Ovary (tissue), 9 donors: ENCODE measurements around the gene GRK4. TPM values are rescaled to one million over a fixed set of nuclear protein-coding genes. Genes with fewer than 3 reads are reported as not detected.

ENCODE experiments used
- DNase-seq, 5 donors: peaks; one replicate each; pipeline ENCODE4 v3.0.0-alpha.2; 2019 to 2020
- H3K27ac ChIP-seq, 2 donors: fragments of 200-600 bp; one replicate each; pipeline versions ENCODE4 v1.5.1 to v1.8.0; 2019 to 2022
- H3K27me3 ChIP-seq: fragments of 200-600 bp; one replicate; pipeline ENCODE4 v1.8.0; 2022
- H3K36me3 ChIP-seq: fragments of 200-600 bp; sonication (generic); one replicate; pipeline ENCODE4 v1.5.1; 2019
- H3K4me1 ChIP-seq: one replicate; pipeline ENCODE4 v1.8.1; 2013; ENCODE audit warnings: mild to moderate bottlenecking, moderate library complexity; ENCODE audit not compliant: insufficient read depth
- H3K4me3 ChIP-seq: fragments of 200-600 bp; sonication (generic); one replicate; pipeline ENCODE4 v1.5.1; 2017
- H3K9me3 ChIP-seq, 2 donors: fragments of 200-600 bp in 1 of 2; sonication (generic) in 1 of 2; one replicate each; pipeline versions ENCODE4 v1.5.1 to v1.8.1; 2013 to 2019; ENCODE audit warnings: mild to moderate bottlenecking in 1 of 2, moderate library complexity in 1 of 2
- CTCF ChIP-seq, 3 donors: fragments of 450-650 bp in 2 of 3; fragments of 200-600 bp in 1 of 3; IDR thresholded peaks; one replicate each; pipeline versions ENCODE4 v1.5.1 to v1.8.0; 2016 to 2022; ENCODE audit warnings: antibody characterized with exemption in 3 of 3, mild to moderate bottlenecking in 1 of 3
- EP300 ChIP-seq: sonication (generic); formaldehyde crosslinking; IDR thresholded peaks from one replicate; pipeline ENCODE4 v1.6.1; 2017; ENCODE audit warnings: antibody characterized with exemption
- POLR2A ChIP-seq: fragments of 450-650 bp; IDR thresholded peaks from one replicate; pipeline ENCODE4 v1.6.1; 2017; ENCODE audit warnings: antibody characterized with exemption, mild to moderate bottlenecking, moderate library complexity
- whole genome bisulfite sequencing, 3 donors: extraction: QIAGEN DNeasy Blood & Tissue Kit in 1 of 3; methylation state at CpG; one replicate each; pipeline versions ENCODE4 v1.1.5 to v1.1.7; 2013 to 2017; 5-methylcytosine and 5-hydroxymethylcytosine counted together
- intact Hi-C, 4 donors: fragments of 100-400 bp; cut with DNase I; formaldehyde crosslinking; loops; one replicate each; pipeline versions ENCODE4 v1.11.0 to v1.15.1; 2022 to 2023
- polyA plus RNA-seq, 2 donors: library from polyadenylated mRNA; stranded (reverse); fragments of 200-250 nt in 1 of 2; fragments of 350-450 nt in 1 of 2; fragmentation: Illumina TruSeq in 1 of 2; extraction: RNeasy Lipid Tissue Mini Kit (QIAGEN cat#74804) in 1 of 2; gene quantifications; one replicate each; pipeline ENCODE4 v1.2.3, GENCODE V29; 2013 to 2014
- small RNA-seq: library from RNA; depleted of rRNA; stranded (forward); fragments of <200 nt; gene quantifications from one replicate; pipeline ENCODE3, GENCODE V24; 2016
- total RNA-seq, 7 donors: library from RNA; depleted of rRNA in 2 of 7; stranded (reverse); fragments of >200 nt in 2 of 7; fragmentation: NEBNext Ultra II Directional in 3 of 7; extraction: Animal tissue kit (Norgen Biotek cat#: 25700) in 3 of 7; gene quantifications; one replicate each; pipeline versions ENCODE4 v1.1.0 to v1.2.4, GENCODE V29; 2016 to 2023
- donor health status: DM: no; HTN: no; CAD: no; lungs with moderate emphysema.
- donor health status: DM: no; HTN: no; CAD: no.
- donor health status: Bipolar disorder and iron deficiency.
- donor health status: DM: yes; HTN: yes; CAD: no.
- donor health status: DM: no; HTN: no; CAD: no.
- donor health status: DM: yes; HTN: yes; CAD: no.

GRK4 gene
- total and polyA plus RNA-seq, 9 donors: 3.3 to 17.6 (median 6.9) TPM

GRCh38 chr4:3083732-3084131 is 120.4 kb downstream of the GRK4 start:
- Histone ChIP-seq H3K4me1 (no peaks in the 10 kb centered on the region), H3K27ac (no peak overlapping the region), H3K36me3 (no peaks in the 10 kb centered on the region), H3K4me3 (no peak overlapping the region), H3K9me3 (no peaks in the 10 kb centered on the region), H3K27me3 (no peaks in the 10 kb centered on the region)
- 35 to 50% (median 43%) methylated on average over 1 of the region's 1 CpG for WGBS, 3 donors
- DNase-seq: no peak
- intact Hi-C loops: no loop called here
- TF ChIP-seq EP300: no peak

- intact Hi-C loops: no loop called here
- TF ChIP-seq EP300: no peak
- TF ChIP-seq CTCF (IDR thresholded peaks at IDR 0.05): no peak
- TF ChIP-seq POLR2A: no peak
- WGBS, 3 donors: 94 to 95% (median 94%) methylated on average over 10 of the region's 10 CpGs
- H3K4me3 ChIP-seq: no peak overlapping the region
- H3K27ac ChIP-seq: no peak overlapping the region
- H3K4me1 ChIP-seq: no peaks in the 10 kb centered on the region
- no peaks in the 10 kb centered on the region for H3K36me3 ChIP-seq
- H3K27me3 ChIP-seq: no peaks in the 10 kb centered on the region
- no peaks in the 10 kb centered on the region for H3K9me3 ChIP-seq
- DNase-seq: no peak
Measured at GRCh38 chr4:3085948-3086670, 122.7 kb downstream of the GRK4 start.

GRCh38 chr4:3087115-3087797 is 123.9 kb downstream of the GRK4 start:
- no peak for DNase-seq
- WGBS, 3 donors: 85 to 87% (median 85%) methylated on average over 4 of the region's 4 CpGs
- H3K9me3 ChIP-seq: no peaks in the 10 kb centered on the region
- no peak overlapping the region for H3K27ac ChIP-seq
- no peaks in the 10 kb centered on the region for H3K4me1 ChIP-seq
- TF ChIP-seq CTCF (IDR thresholded peaks at IDR 0.05) (no peak), POLR2A (no peak), EP300 (no peak)
- H3K4me3 ChIP-seq: no peak overlapping the region
- H3K36me3 ChIP-seq: no peaks in the 10 kb centered on the region
- intact Hi-C loops: no loop called here
- no peaks in the 10 kb centered on the region for H3K27me3 ChIP-seq

Small RNAs within 50 kb of the gene (small RNA-seq; reads per million reads assigned to genes)
- gene RF02134: not detected
- not detected for gene RF02135
- gene RNU6-204P: not detected

Other genes with a start within 250 kb of the GRK4 start
- gene TNIP2, start 207.2 kb upstream of the GRK4 start, total RNA-seq: 10 to 100 TPM; 27.2 to 43.2 (median 36.9) TPM
- 10 to 100 TPM in 1 of 2 donors, 1 to 10 TPM in 1; 6.4 to 28.4 TPM for gene TNIP2, start 207.2 kb upstream of the GRK4 start, polyA plus RNA-seq
- gene SH3BP2, start 170.5 kb upstream of the GRK4 start, total RNA-seq: 10 to 100 TPM; 13.6 to 46.9 (median 29.3) TPM
- gene SH3BP2, start 170.5 kb upstream of the GRK4 start, polyA plus RNA-seq: 10 to 100 TPM in 1 of 2 donors, 1 to 10 TPM in 1; 5.3 to 18.3 TPM
- gene ADD1, start 119.7 kb upstream of the GRK4 start, total RNA-seq: 100 to 1,000 TPM; 166 to 447 (median 389) TPM
- gene ADD1, start 119.7 kb upstream of the GRK4 start, polyA plus RNA-seq: 100 to 1,000 TPM; 203 to 365 TPM
- 10 to 100 TPM; 13.6 to 39.7 (median 28.3) TPM for gene NOP14, start 165 bp upstream of the GRK4 start, total RNA-seq
- 10 to 100 TPM; 18.3 to 30.9 TPM for gene NOP14, start 165 bp upstream of the GRK4 start, polyA plus RNA-seq
- gene HTT-AS, start 111.0 kb downstream of the GRK4 start, total RNA-seq: not detected
- not detected for gene HTT-AS, start 111.0 kb downstream of the GRK4 start, polyA plus RNA-seq
- 10 to 100 TPM; 28.3 to 63.2 (median 39.1) TPM for gene HTT, start 111.1 kb downstream of the GRK4 start, total RNA-seq
- gene HTT, start 111.1 kb downstream of the GRK4 start, polyA plus RNA-seq: 10 to 100 TPM; 13.3 to 35.2 TPM